HEK293T (cell line): ENCODE results near the gene KRTAP19-8.

Experiments used
- ARNT ChIP-seq: fragments of 450-650 bp; IDR thresholded peaks from 2 replicates; pipeline ENCODE4 v1.6.1; 2017; ENCODE audit warnings: mild to moderate bottlenecking
- ELF4 ChIP-seq: fragments of 450-650 bp; IDR thresholded peaks from 2 replicates; pipeline ENCODE4 v1.6.1; 2017; ENCODE audit warnings: antibody characterized with exemption
- FOXA1 ChIP-seq: fragments of 450-650 bp; IDR thresholded peaks from 2 replicates; pipeline ENCODE4 v1.6.1; 2016; ENCODE audit warnings: mild to moderate bottlenecking
- FOXM1 ChIP-seq: fragments of 450-650 bp; IDR thresholded peaks from 2 replicates; pipeline ENCODE4 v1.6.1; 2017; ENCODE audit warnings: mild to moderate bottlenecking, borderline replicate concordance
- HDGF ChIP-seq: fragments of 450-650 bp; IDR thresholded peaks from 2 replicates; pipeline ENCODE4 v1.6.1; 2017; ENCODE audit warnings: antibody characterized with exemption, borderline replicate concordance
- L3MBTL2 ChIP-seq: fragments of 450-650 bp; conservative IDR thresholded peaks from 2 replicates; pipeline ENCODE4 v1.6.1; 2016; ENCODE audit warnings: mild to moderate bottlenecking
- SP1 ChIP-seq: fragments of 450-650 bp; IDR thresholded peaks from 2 replicates; pipeline ENCODE4 v1.6.1; 2017
- SUZ12 ChIP-seq: fragments of 450-650 bp; IDR thresholded peaks from 2 replicates; pipeline ENCODE4 v1.6.1; 2016; ENCODE audit warnings: mild to moderate bottlenecking
- TARDBP ChIP-seq: fragments of 450-650 bp; IDR thresholded peaks from 2 replicates; pipeline ENCODE4 v1.6.1; 2016
- ZNF384 ChIP-seq: fragments of 450-650 bp; IDR thresholded peaks from 2 replicates; pipeline ENCODE4 v1.6.1; 2016
- TF ChIP-seq, protein P1 (sequence below): fragments of 450-650 bp; IDR thresholded peaks from 2 replicates; pipeline ENCODE4 v1.6.1; 2016

- TF ChIP-seq HDGF (no peak), FOXA1 (no peak), TARDBP (no peak), ZNF384 (no peak), SUZ12 (no peak), ARNT (no peak), L3MBTL2 (no peak), ELF4 (no peak), FOXM1 (no peak), SP1 (no peak)
- TF ChIP-seq, protein P1, sequence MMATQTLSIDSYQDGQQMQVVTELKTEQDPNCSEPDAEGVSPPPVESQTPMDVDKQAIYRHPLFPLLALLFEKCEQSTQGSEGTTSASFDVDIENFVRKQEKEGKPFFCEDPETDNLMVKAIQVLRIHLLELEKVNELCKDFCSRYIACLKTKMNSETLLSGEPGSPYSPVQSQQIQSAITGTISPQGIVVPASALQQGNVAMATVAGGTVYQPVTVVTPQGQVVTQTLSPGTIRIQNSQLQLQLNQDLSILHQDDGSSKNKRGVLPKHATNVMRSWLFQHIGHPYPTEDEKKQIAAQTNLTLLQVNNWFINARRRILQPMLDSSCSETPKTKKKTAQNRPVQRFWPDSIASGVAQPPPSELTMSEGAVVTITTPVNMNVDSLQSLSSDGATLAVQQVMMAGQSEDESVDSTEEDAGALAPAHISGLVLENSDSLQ = no peak
Measured at GRCh38 chr21:31014891-31015290, 23.4 kb downstream of the KRTAP19-8 start.
